ENCODE data around the gene PRKD3. TPM values are rescaled to one million over a fixed set of nuclear protein-coding genes. Genes with fewer than 3 reads are reported as not detected.
A peak's percentile ranks its signal among the peaks of the same experiment; 100 is the strongest.

Gene PRKD3
- total and polyA plus RNA-seq, 2 of the 13 experiments (the other 11 are each of a cell fraction or from before 2014, with no cell fraction given), result 11.6 to 38.4 TPM

DNA sequence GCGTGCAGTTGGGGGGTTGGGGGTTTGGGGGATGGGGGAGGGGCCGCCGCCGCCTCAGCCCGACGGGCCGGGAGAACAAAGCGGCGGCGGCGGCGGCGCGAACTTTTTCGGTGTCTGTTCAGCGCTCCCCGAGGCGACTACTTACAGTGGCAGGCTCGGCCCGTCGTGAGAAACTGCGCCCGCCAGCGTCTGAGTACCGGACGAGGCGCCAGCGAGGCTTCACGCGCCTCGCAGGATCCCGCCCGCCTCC, 172 bp downstream of the PRKD3 start (continued):
- TF ChIP-seq, protein P1, sequence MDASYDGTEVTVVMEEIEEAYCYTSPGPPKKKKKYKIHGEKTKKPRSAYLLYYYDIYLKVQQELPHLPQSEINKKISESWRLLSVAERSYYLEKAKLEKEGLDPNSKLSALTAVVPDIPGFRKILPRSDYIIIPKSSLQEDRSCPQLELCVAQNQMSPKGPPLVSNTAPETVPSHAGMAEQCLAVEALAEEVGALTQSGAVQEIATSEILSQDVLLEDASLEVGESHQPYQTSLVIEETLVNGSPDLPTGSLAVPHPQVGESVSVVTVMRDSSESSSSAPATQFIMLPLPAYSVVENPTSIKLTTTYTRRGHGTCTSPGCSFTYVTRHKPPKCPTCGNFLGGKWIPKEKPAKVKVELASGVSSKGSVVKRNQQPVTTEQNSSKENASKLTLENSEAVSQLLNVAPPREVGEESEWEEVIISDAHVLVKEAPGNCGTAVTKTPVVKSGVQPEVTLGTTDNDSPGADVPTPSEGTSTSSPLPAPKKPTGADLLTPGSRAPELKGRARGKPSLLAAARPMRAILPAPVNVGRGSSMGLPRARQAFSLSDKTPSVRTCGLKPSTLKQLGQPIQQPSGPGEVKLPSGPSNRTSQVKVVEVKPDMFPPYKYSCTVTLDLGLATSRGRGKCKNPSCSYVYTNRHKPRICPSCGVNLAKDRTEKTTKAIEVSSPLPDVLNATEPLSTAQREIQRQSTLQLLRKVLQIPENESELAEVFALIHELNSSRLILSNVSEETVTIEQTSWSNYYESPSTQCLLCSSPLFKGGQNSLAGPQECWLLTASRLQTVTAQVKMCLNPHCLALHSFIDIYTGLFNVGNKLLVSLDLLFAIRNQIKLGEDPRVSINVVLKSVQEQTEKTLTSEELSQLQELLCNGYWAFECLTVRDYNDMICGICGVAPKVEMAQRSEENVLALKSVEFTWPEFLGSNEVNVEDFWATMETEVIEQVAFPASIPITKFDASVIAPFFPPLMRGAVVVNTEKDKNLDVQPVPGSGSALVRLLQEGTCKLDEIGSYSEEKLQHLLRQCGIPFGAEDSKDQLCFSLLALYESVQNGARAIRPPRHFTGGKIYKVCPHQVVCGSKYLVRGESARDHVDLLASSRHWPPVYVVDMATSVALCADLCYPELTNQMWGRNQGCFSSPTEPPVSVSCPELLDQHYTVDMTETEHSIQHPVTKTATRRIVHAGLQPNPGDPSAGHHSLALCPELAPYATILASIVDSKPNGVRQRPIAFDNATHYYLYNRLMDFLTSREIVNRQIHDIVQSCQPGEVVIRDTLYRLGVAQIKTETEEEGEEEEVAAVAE (CRISPR knock-in tag; IDR thresholded peaks at IDR 0.05; ENCODE audit: borderline replicate concordance), result 0 out of 2 replicates have a peak, but pooled peaks have one; percentile 33
- no peak for TF ChIP-seq ZNF557 (CRISPR knock-in tag; IDR thresholded peaks at IDR 0.05)
- no peak for TF ChIP-seq ZNF567 (CRISPR knock-in tag; IDR thresholded peaks at IDR 0.05; ENCODE audit: borderline replicate concordance)
- peak; percentile 56 to 82; a peak in 3 of 4 replicates for TF ChIP-seq POLR2A (IDR thresholded peaks at IDR 0.05; ENCODE audit: insufficient read depth in 1 of 2, low read depth in 2 of 2, low read length in 2 of 2)
- no peak for TF ChIP-seq SSRP1 (CRISPR knock-in tag; IDR thresholded peaks at IDR 0.05)
- no peak for TF ChIP-seq ZNF569 (CRISPR knock-in tag; IDR thresholded peaks at IDR 0.05; ENCODE audit: borderline replicate concordance)
- no peak for TF ChIP-seq FOSL1 (CRISPR knock-in tag; IDR thresholded peaks at IDR 0.05; ENCODE audit: borderline replicate concordance)
- TF ChIP-seq, protein P2, sequence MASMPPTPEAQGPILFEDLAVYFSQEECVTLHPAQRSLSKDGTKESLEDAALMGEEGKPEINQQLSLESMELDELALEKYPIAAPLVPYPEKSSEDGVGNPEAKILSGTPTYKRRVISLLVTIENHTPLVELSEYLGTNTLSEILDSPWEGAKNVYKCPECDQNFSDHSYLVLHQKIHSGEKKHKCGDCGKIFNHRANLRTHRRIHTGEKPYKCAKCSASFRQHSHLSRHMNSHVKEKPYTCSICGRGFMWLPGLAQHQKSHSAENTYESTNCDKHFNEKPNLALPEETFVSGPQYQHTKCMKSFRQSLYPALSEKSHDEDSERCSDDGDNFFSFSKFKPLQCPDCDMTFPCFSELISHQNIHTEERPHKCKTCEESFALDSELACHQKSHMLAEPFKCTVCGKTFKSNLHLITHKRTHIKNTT (CRISPR knock-in tag; IDR thresholded peaks at IDR 0.05), result no peak
- TF ChIP-seq SMC3 (IDR thresholded peaks at IDR 0.05; ENCODE audit: low read length), result no peak
- TF ChIP-seq ZSCAN29 (CRISPR knock-in tag; conservative IDR thresholded peaks at IDR 0.05), result no peak
- peak; percentile 9; the same call in 1 of the 2 replicates for TF ChIP-seq KDM5B (CRISPR knock-in tag; IDR thresholded peaks at IDR 0.05; ENCODE audit: borderline replicate concordance)
- peak; percentile 7; the same call in 1 of the 2 replicates for TF ChIP-seq ELF3 (CRISPR knock-in tag; IDR thresholded peaks at IDR 0.05)
- TF ChIP-seq NFIB (CRISPR knock-in tag; IDR thresholded peaks at IDR 0.05; ENCODE audit: borderline replicate concordance), result no peak
- TF ChIP-seq, protein P3, sequence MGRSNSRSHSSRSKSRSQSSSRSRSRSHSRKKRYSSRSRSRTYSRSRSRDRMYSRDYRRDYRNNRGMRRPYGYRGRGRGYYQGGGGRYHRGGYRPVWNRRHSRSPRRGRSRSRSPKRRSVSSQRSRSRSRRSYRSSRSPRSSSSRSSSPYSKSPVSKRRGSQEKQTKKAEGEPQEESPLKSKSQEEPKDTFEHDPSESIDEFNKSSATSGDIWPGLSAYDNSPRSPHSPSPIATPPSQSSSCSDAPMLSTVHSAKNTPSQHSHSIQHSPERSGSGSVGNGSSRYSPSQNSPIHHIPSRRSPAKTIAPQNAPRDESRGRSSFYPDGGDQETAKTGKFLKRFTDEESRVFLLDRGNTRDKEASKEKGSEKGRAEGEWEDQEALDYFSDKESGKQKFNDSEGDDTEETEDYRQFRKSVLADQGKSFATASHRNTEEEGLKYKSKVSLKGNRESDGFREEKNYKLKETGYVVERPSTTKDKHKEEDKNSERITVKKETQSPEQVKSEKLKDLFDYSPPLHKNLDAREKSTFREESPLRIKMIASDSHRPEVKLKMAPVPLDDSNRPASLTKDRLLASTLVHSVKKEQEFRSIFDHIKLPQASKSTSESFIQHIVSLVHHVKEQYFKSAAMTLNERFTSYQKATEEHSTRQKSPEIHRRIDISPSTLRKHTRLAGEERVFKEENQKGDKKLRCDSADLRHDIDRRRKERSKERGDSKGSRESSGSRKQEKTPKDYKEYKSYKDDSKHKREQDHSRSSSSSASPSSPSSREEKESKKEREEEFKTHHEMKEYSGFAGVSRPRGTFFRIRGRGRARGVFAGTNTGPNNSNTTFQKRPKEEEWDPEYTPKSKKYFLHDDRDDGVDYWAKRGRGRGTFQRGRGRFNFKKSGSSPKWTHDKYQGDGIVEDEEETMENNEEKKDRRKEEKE (IDR thresholded peaks at IDR 0.05), result no peak
- no peak for TF ChIP-seq ZNF850 (CRISPR knock-in tag; conservative IDR thresholded peaks at IDR 0.05)
- TF ChIP-seq ZNF30 (CRISPR knock-in tag; IDR thresholded peaks at IDR 0.05), result 0 out of 2 replicates have a peak, but pooled peaks have one; percentile 46
- 0 out of 2 replicates have a peak, but pooled peaks have one; percentile 39 for TF ChIP-seq ZNF121 (CRISPR knock-in tag; IDR thresholded peaks at IDR 0.05)
- TF ChIP-seq TOPORS (CRISPR knock-in tag; IDR thresholded peaks at IDR 0.05), result 0 out of 2 replicates have a peak, but pooled peaks have one; percentile 50
- no peak for TF ChIP-seq JDP2 (CRISPR knock-in tag; IDR thresholded peaks at IDR 0.05; ENCODE audit: borderline replicate concordance)
- no peak for TF ChIP-seq MBD4 (IDR thresholded peaks at IDR 0.05; ENCODE audit: borderline replicate concordance, low read length)
- TF ChIP-seq, protein P4, sequence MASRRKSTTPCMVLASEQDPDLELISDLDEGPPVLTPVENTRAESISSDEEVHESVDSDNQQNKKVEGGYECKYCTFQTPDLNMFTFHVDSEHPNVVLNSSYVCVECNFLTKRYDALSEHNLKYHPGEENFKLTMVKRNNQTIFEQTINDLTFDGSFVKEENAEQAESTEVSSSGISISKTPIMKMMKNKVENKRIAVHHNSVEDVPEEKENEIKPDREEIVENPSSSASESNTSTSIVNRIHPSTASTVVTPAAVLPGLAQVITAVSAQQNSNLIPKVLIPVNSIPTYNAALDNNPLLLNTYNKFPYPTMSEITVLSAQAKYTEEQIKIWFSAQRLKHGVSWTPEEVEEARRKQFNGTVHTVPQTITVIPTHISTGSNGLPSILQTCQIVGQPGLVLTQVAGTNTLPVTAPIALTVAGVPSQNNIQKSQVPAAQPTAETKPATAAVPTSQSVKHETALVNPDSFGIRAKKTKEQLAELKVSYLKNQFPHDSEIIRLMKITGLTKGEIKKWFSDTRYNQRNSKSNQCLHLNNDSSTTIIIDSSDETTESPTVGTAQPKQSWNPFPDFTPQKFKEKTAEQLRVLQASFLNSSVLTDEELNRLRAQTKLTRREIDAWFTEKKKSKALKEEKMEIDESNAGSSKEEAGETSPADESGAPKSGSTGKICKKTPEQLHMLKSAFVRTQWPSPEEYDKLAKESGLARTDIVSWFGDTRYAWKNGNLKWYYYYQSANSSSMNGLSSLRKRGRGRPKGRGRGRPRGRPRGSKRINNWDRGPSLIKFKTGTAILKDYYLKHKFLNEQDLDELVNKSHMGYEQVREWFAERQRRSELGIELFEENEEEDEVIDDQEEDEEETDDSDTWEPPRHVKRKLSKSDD (CRISPR knock-in tag; IDR thresholded peaks at IDR 0.05; ENCODE audit: low read depth), result peak; percentile 14; the same call in 1 of the 2 replicates
